Body of pancreas (tissue), 4 donors: ENCODE data around the gene RIPK4.

Experiments
- CTCF ChIP-seq, 7 experiments: fragments of 450-650 bp in 4 of 7; fragments of 200-600 bp in 3 of 7; sonication (generic) in 3 of 7; IDR thresholded peaks; one replicate each; pipeline ENCODE4 v1.5.1; 2016 to 2019; ENCODE audit warnings: antibody characterized with exemption in 7 of 7
- POLR2A ChIP-seq, 3 donors: fragments of 450-650 bp; IDR thresholded peaks; one replicate each; pipeline ENCODE4 v1.6.1; 2016; ENCODE audit warnings: antibody characterized with exemption in 3 of 3, mild to moderate bottlenecking in 2 of 3

DNA sequence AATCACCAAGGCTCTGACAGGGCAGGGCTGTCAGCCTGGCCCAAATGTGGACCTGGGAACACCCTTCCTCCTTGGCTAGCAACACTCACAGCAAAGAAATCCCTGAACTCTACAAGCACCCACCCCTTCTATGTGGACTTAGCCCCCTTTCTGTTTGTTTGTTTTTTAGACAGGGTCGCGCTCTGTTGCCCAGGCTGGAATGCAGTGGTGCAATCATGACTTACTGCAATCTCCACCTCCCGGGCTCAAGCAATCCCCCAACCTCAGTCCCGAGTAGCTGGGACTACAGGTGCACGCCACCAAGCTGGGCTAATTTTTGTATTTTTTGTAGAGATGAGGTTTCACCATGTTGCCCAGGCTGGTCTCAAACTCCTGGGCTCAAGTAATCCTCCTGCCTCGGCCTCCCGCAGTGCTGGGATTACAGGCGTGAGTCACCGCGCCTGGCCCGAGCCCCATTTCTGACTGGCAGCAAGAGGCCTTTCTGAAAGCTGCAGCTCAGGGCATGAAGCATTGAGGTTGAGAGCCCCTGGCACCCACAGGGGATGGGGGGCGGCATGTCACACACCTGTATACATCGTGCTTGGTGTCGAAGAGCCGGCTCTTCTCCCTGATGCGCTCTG, 16.2 kb downstream of the RIPK4 start:
- TF ChIP-seq CTCF (IDR thresholded peaks at IDR 0.05) (no peak), POLR2A (IDR thresholded peaks at IDR 0.05) (no peak)
